ENCODE measurements around the gene PARD6A.

Gene PARD6A

GRCh38 chr16:67664258-67664657 is 3.5 kb downstream of the PARD6A start:
- TF ChIP-seq CTCF (conservative IDR thresholded peaks at IDR 0.05) (no peak), ZFX (IDR thresholded peaks at IDR 0.05) (no peak)
- H3K27ac ChIP-seq: no peak overlapping the region

GRCh38 chr16:67664871-67665270 is 4.1 kb downstream of the PARD6A start:
- TF ChIP-seq CTCF (conservative IDR thresholded peaks at IDR 0.05) (no peak), ZFX (IDR thresholded peaks at IDR 0.05) (no peak)
- no peak overlapping the region for H3K27ac ChIP-seq

GRCh38 chr16:67665598-67665997 is 4.8 kb downstream of the PARD6A start:
- TF ChIP-seq CTCF (conservative IDR thresholded peaks at IDR 0.05) (no peak), ZFX (IDR thresholded peaks at IDR 0.05) (no peak)
- peak overlapping the region; percentile 75 for H3K27ac ChIP-seq

GRCh38 chr16:67666032-67666551 is 5.3 kb downstream of the PARD6A start:
- H3K27ac ChIP-seq: peak overlapping the region; percentile 75
- TF ChIP-seq ZFX (IDR thresholded peaks at IDR 0.05) (0 out of 2 replicates have a peak, but pooled peaks have one; percentile 38), CTCF (conservative IDR thresholded peaks at IDR 0.05) (no peak)

GRCh38 chr16:67666559-67667452 is 6.0 kb downstream of the PARD6A start, which contains the start of the genes C16orf86 and ENKD1:
Gene C16orf86, plus strand, starts transcription at chr16:67666814. Its CDS starts 157 bp downstream, at chr16:67666971.
Gene ENKD1, minus strand, starts transcription at chr16:67666750. Its CDS starts 308 bp downstream, at chr16:67666442.
- peak within 1 kb of the TSS; percentile 75 for H3K27ac ChIP-seq
- TF ChIP-seq ZFX (IDR thresholded peaks at IDR 0.05) (0 out of 2 replicates have a peak, but pooled peaks have one; percentile 17), CTCF (conservative IDR thresholded peaks at IDR 0.05) (no peak)

GRCh38 chr16:67667453-67667816 is 6.7 kb downstream of the PARD6A start:
- peak overlapping the region; percentile 75; the same call in 1 of the 2 replicates for H3K27ac ChIP-seq
- TF ChIP-seq CTCF (conservative IDR thresholded peaks at IDR 0.05) (no peak), ZFX (IDR thresholded peaks at IDR 0.05) (no peak)

All from C4-2B (cell line).